Esophagus muscularis mucosa (tissue), 3 donors: ENCODE results near the gene CBLB.
A peak's percentile ranks its signal among the peaks of the same experiment; 100 is the strongest.

Experiments
- CTCF ChIP-seq, 3 experiments: fragments of 200-600 bp in 2 of 3; fragments of 450-650 bp in 1 of 3; sonication (generic) in 2 of 3; IDR thresholded peaks; one replicate each; pipeline ENCODE4 v1.5.1; 2017 to 2019; ENCODE audit warnings: antibody characterized with exemption in 3 of 3, mild to moderate bottlenecking in 2 of 3, moderate library complexity in 1 of 3
- POLR2A ChIP-seq: fragments of 450-650 bp; IDR thresholded peaks from one replicate; pipeline ENCODE4 v1.6.1; 2017; ENCODE audit warnings: antibody characterized with exemption, moderate library complexity, mild to moderate bottlenecking, low read depth
- POLR2AphosphoS5 ChIP-seq, 2 donors: sonication (generic); formaldehyde crosslinking; IDR thresholded peaks; one replicate each; pipeline ENCODE4 v1.6.1; 2017; ENCODE audit warnings: antibody characterized with exemption in 2 of 2

- TF ChIP-seq CTCF (IDR thresholded peaks at IDR 0.05) (no peak), POLR2A (no peak), POLR2AphosphoS5 (IDR thresholded peaks at IDR 0.05) (peak in 1 of 2 donors; percentile 10)
Measured at GRCh38 chr3:105758451-105758850, 110.4 kb downstream of the CBLB start.
